H9 (cell line): ENCODE measurements around the gene TFG. TPM values are rescaled to one million over a fixed set of nuclear protein-coding genes. Genes with fewer than 3 reads are reported as not detected.

ENCODE experiments used
- DNase-seq: peaks from one replicate; pipeline ENCODE4 v3.0.0-alpha.2; 2017
- H2AFZ ChIP-seq: one replicate; pipeline ENCODE4 v1.6.1; 2013; ENCODE audit warnings: mild to moderate bottlenecking, low read length, control low read depth, moderate library complexity
- H2AK5ac ChIP-seq: 2 replicates; pipeline ENCODE4 v1.6.1; 2013; ENCODE audit warnings: low read length, control low read depth, mixed read lengths; ENCODE audit not compliant: insufficient read length
- H2BK120ac ChIP-seq: one replicate; pipeline ENCODE4 v1.6.1; 2013; ENCODE audit warnings: low read depth, mild to moderate bottlenecking, low read length, control low read depth, inconsistent platforms; ENCODE audit not compliant: poor library complexity, severe bottlenecking
- H2BK12ac ChIP-seq: 2 replicates; pipeline ENCODE4 v1.6.1; 2013; ENCODE audit warnings: low read length, control low read depth, mixed read lengths, low read depth; ENCODE audit not compliant: insufficient read length
- H2BK15ac ChIP-seq: 2 replicates; pipeline ENCODE4 v1.6.1; 2013; ENCODE audit warnings: low read depth, low read length, control low read depth
- H2BK20ac ChIP-seq: one replicate; pipeline ENCODE4 v1.6.1; 2013; ENCODE audit warnings: low read depth, mild to moderate bottlenecking, low read length, control low read depth, inconsistent platforms; ENCODE audit not compliant: poor library complexity, severe bottlenecking
- H2BK5ac ChIP-seq: 2 replicates; pipeline ENCODE4 v1.6.1; 2013; ENCODE audit warnings: low read length, control low read depth, mixed read lengths; ENCODE audit not compliant: insufficient read length
- H3K14ac ChIP-seq: 2 replicates; pipeline ENCODE4 v1.6.1; 2013; ENCODE audit warnings: low read length, control low read depth; ENCODE audit not compliant: insufficient read depth
- H3K18ac ChIP-seq: 2 replicates; pipeline ENCODE4 v1.6.1; 2013; ENCODE audit warnings: low read depth, mild to moderate bottlenecking, mixed read lengths, low read length, control low read depth; ENCODE audit not compliant: insufficient read length
- H3K23ac ChIP-seq: 2 replicates; pipeline ENCODE4 v1.6.1; 2013; ENCODE audit warnings: low read length, control low read depth, mixed read lengths, low read depth; ENCODE audit not compliant: insufficient read length
- H3K23me2 ChIP-seq: 2 replicates; pipeline ENCODE4 v1.6.1; 2013; ENCODE audit warnings: low read depth, mild to moderate bottlenecking, mixed read lengths, low read length, control low read depth; ENCODE audit not compliant: insufficient read length, poor library complexity, severe bottlenecking
- H3K27ac ChIP-seq: 2 replicates; pipeline ENCODE4 v1.5.1; 2013; ENCODE audit warnings: low read length, control low read depth, mixed read lengths, low read depth; ENCODE audit not compliant: insufficient read length
- H3K27me3 ChIP-seq: 2 replicates; pipeline ENCODE4 v1.6.1; 2013; ENCODE audit warnings: low read length, control low read depth, inconsistent platforms; ENCODE audit not compliant: insufficient read depth
- H3K4ac ChIP-seq: 2 replicates; pipeline ENCODE4 v1.6.1; 2013; ENCODE audit warnings: low read depth, mild to moderate bottlenecking, control low read depth, inconsistent platforms, low read length, moderate library complexity
- H3K4me1 ChIP-seq: 2 replicates; pipeline ENCODE4 v1.6.1; 2013; ENCODE audit warnings: low read length, control low read depth, inconsistent platforms; ENCODE audit not compliant: insufficient read depth
- H3K4me2 ChIP-seq: 2 replicates; pipeline ENCODE4 v1.6.1; 2013; ENCODE audit warnings: low read length, control low read depth, mixed read lengths; ENCODE audit not compliant: insufficient read length, insufficient read depth
- H3K56ac ChIP-seq: 2 replicates; pipeline ENCODE4 v1.6.1; 2013; ENCODE audit warnings: low read depth, mild to moderate bottlenecking, mixed read lengths, low read length, control low read depth; ENCODE audit not compliant: insufficient read length
- H3K79me1 ChIP-seq: 2 replicates; pipeline ENCODE4 v1.6.1; 2013; ENCODE audit warnings: low read depth, mild to moderate bottlenecking, moderate library complexity, low read length, control low read depth, inconsistent platforms; ENCODE audit not compliant: insufficient read depth, poor library complexity, severe bottlenecking
- H3K79me2 ChIP-seq: 2 replicates; pipeline ENCODE4 v1.6.1; 2013; ENCODE audit warnings: low read length, control low read depth, inconsistent platforms; ENCODE audit not compliant: insufficient read depth
- H3K9ac ChIP-seq: 2 replicates; pipeline ENCODE4 v1.6.1; 2013; ENCODE audit warnings: low read length, control low read depth, mixed read lengths; ENCODE audit not compliant: insufficient read length; ENCODE audit errors: extremely low read depth
- H3K9me3 ChIP-seq: one replicate; pipeline ENCODE4 v1.6.1; 2013; ENCODE audit warnings: low read depth, low read length, inconsistent platforms; ENCODE audit not compliant: control insufficient read depth
- H3T11ph ChIP-seq: one replicate; pipeline ENCODE4 v1.6.1; 2013; ENCODE audit warnings: mild to moderate bottlenecking, low read length, control low read depth, inconsistent platforms
- H4K20me1 ChIP-seq: one replicate; pipeline ENCODE4 v1.6.1; 2013; ENCODE audit not compliant: control insufficient read depth, insufficient read length, insufficient read depth
- H4K5ac ChIP-seq: 2 replicates; pipeline ENCODE4 v1.6.1; 2013; ENCODE audit warnings: low read depth, mild to moderate bottlenecking, mixed read lengths, low read length, control low read depth; ENCODE audit not compliant: insufficient read length
- H4K8ac ChIP-seq: replicated peaks from 2 replicates; pipeline ENCODE4 v1.6.1; 2013; ENCODE audit warnings: low read length, control low read depth, mixed read lengths, low read depth; ENCODE audit not compliant: insufficient read length
- H4K91ac ChIP-seq: 2 replicates; pipeline ENCODE4 v1.6.1; 2013; ENCODE audit warnings: low read depth, mild to moderate bottlenecking, moderate library complexity, mixed read lengths, low read length, control low read depth; ENCODE audit not compliant: insufficient read length
- H3K27ac Mint-ChIP-seq, 3 experiments: 2 replicates in 2 of 3; 3 replicates in 1 of 3; pipeline ENCODE4 v1.8.0; 2020 to 2021; ENCODE audit warnings: mixed read lengths in 3 of 3, mild to moderate bottlenecking in 1 of 3, moderate library complexity in 1 of 3
- H3K27me3 Mint-ChIP-seq: 2 replicates; pipeline ENCODE4 v1.8.0; 2021; ENCODE audit warnings: low read depth, mild to moderate bottlenecking, moderate library complexity, mixed read lengths
- H3K36me3 Mint-ChIP-seq, 3 experiments: 2 replicates in 2 of 3; 3 replicates in 1 of 3; pipeline ENCODE4 v1.8.0; 2020 to 2021; ENCODE audit warnings: low read depth in 3 of 3, mixed read lengths in 3 of 3; ENCODE audit not compliant: insufficient read depth in 1 of 3
- H3K4me1 Mint-ChIP-seq, 2 experiments: 2 replicates each; pipeline ENCODE4 v1.8.0; 2020; ENCODE audit warnings: mixed read lengths in 2 of 2
- H3K4me3 Mint-ChIP-seq, 2 experiments: 2 replicates in 1 of 2; 3 replicates in 1 of 2; pipeline ENCODE4 v1.8.0; 2020 to 2021; ENCODE audit warnings: mild to moderate bottlenecking in 2 of 2, mixed read lengths in 2 of 2, moderate library complexity in 1 of 2
- H3K9me3 Mint-ChIP-seq, 2 experiments: 2 replicates in 1 of 2; 3 replicates in 1 of 2; pipeline ENCODE4 v1.8.0; 2020; ENCODE audit warnings: mild to moderate bottlenecking in 2 of 2, mixed read lengths in 2 of 2, moderate library complexity in 1 of 2
- WGBS: extraction: QIAGEN DNeasy Blood & Tissue Kit; methylation state at CpG from one replicate; pipeline ENCODE4 v1.1.7; 2013; ENCODE audit warnings: missing lambda C conversion rate, low lambda C conversion rate, mixed read lengths; ENCODE audit not compliant: insufficient read length; ENCODE audit errors: extremely low coverage; 5-methylcytosine and 5-hydroxymethylcytosine counted together
- total RNA-seq: library from RNA; stranded (reverse); gene quantifications from 2 replicates; pipeline ENCODE4 v1.2.1, GENCODE V29; 2021
- TF ChIP-seq, protein P1 (sequence below): fragments of 200-600 bp; sonication (generic); conservative IDR thresholded peaks from 3 replicates; pipeline ENCODE4 v1.8.0; 2021; ENCODE audit warnings: antibody characterized with exemption, mild to moderate bottlenecking

TFG gene
- total RNA-seq, 1 experiment from 2014 or later, result 80.7 TPM

DNA sequence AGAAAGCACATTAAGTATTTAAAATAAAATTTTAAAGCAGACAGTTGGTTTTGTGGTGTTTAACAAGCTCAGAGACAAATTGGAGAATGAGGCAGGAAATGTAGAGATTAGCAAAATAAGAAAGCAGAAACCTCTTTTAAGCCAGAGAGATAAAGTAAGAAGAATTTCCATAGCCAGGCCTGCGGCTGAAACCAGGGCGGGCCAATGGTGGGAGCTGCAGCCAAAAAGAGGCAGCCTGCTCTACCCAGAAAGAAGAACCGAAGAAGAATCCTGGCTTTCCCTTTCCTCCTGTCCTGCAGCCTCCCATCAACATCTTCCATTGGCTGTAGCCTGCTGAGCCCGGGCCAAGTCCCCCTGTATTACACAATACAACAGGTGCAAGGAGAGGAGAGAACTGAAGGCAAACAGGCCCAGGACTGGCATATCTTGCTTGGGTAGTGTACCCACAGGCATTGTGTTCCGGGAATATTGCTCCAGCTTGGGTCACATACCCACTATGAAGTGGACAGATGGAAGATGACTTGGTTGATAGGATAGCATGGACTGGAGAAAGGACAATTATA, 11.5 kb upstream of the TFG start:
- H2BK15ac ChIP-seq, result no peak overlapping the region
- no peak overlapping the region for H3K4me2 ChIP-seq
- Mint-ChIP-seq H3K27me3 (peaks cover 47% of the 10 kb centered on the region), H3K9me3 (no peaks in the 10 kb centered on the region; a peak in 1 of 5 replicates), H3K4me3 (no peak overlapping the region), H3K36me3 (no peaks in the 10 kb centered on the region), H3K27ac (no peak overlapping the region), H3K4me1 (no peaks in the 10 kb centered on the region)
- no peak overlapping the region for H3T11ph ChIP-seq
- H2AK5ac ChIP-seq, result no peak overlapping the region
- no CpG with 5 or more reads among the region's 5 CpGs for WGBS
- H3K18ac ChIP-seq, result no peak overlapping the region
- H4K91ac ChIP-seq, result no peak overlapping the region
- no peaks in the 10 kb centered on the region for H4K20me1 ChIP-seq
- H3K56ac ChIP-seq, result no peak overlapping the region
- no peaks in the 10 kb centered on the region for H3K9me3 ChIP-seq
- no peaks in the 10 kb centered on the region for H3K79me1 ChIP-seq
- no peak overlapping the region for H3K9ac ChIP-seq
- H2AFZ ChIP-seq, result no peak overlapping the region
- H2BK5ac ChIP-seq, result no peak overlapping the region
- no peak overlapping the region for H2BK20ac ChIP-seq
- H3K79me2 ChIP-seq, result no peaks in the 10 kb centered on the region
- no peak overlapping the region for H2BK12ac ChIP-seq
- no peak overlapping the region for H4K5ac ChIP-seq
- no peaks in the 10 kb centered on the region for H3K4me1 ChIP-seq
- H2BK120ac ChIP-seq, result no peak overlapping the region
- no peaks in the 10 kb centered on the region for H3K27me3 ChIP-seq
- no peak overlapping the region for H3K14ac ChIP-seq
- H3K23me2 ChIP-seq, result no peaks in the 10 kb centered on the region
- no peak overlapping the region for H3K27ac ChIP-seq
- TF ChIP-seq, protein P1, sequence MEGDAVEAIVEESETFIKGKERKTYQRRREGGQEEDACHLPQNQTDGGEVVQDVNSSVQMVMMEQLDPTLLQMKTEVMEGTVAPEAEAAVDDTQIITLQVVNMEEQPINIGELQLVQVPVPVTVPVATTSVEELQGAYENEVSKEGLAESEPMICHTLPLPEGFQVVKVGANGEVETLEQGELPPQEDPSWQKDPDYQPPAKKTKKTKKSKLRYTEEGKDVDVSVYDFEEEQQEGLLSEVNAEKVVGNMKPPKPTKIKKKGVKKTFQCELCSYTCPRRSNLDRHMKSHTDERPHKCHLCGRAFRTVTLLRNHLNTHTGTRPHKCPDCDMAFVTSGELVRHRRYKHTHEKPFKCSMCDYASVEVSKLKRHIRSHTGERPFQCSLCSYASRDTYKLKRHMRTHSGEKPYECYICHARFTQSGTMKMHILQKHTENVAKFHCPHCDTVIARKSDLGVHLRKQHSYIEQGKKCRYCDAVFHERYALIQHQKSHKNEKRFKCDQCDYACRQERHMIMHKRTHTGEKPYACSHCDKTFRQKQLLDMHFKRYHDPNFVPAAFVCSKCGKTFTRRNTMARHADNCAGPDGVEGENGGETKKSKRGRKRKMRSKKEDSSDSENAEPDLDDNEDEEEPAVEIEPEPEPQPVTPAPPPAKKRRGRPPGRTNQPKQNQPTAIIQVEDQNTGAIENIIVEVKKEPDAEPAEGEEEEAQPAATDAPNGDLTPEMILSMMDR, result no peak
- H4K8ac ChIP-seq, result no peak overlapping the region
- no peak for DNase-seq
- H3K4ac ChIP-seq, result no peak overlapping the region
- no peak overlapping the region for H3K23ac ChIP-seq
